EL (cell line): ENCODE measurements around the gene UVRAG.
A peak's percentile ranks its signal among the peaks of the same experiment; 100 is the strongest.

Experiments used
- DNase-seq: peaks from one replicate; pipeline ENCODE4 v3.0.0-alpha.2; 2016

Gene UVRAG

GRCh38 chr11:76179147-76179546 is 364.1 kb downstream of the UVRAG start:
- DNase-seq, result no peak

- no peak for DNase-seq
Measured at GRCh38 chr11:76181371-76181770, 366.4 kb downstream of the UVRAG start.

GRCh38 chr11:76184551-76184993 is 369.6 kb downstream of the UVRAG start:
- DNase-seq, result peak; percentile 63

GRCh38 chr11:76185511-76185910 is 370.5 kb downstream of the UVRAG start:
- no peak for DNase-seq

- no peak for DNase-seq
Measured at GRCh38 chr11:76185931-76186401, 371.0 kb downstream of the UVRAG start.

GRCh38 chr11:76186776-76187279 is 371.8 kb downstream of the UVRAG start:
- no peak for DNase-seq

- DNase-seq, result no peak
Measured at GRCh38 chr11:76188873-76189272, 373.9 kb downstream of the UVRAG start.

GRCh38 chr11:76189682-76190081 is 374.7 kb downstream of the UVRAG start:
- DNase-seq, result no peak

- no peak for DNase-seq
Measured at GRCh38 chr11:76190376-76190775, 375.4 kb downstream of the UVRAG start.
